Caco-2 (cell line): Measurements from ENCODE around the gene KIRREL3. TPM values are rescaled to one million over a fixed set of nuclear protein-coding genes. Genes with fewer than 3 reads are reported as not detected.

Experiments
- BruUV-seq: library from RNA; stranded (reverse); fragments of 400-500 nt; replicated peaks from 2 replicates; lab custom pipeline; 2021; lab: Mats Ljungman, UMichigan
- CTCF ChIA-PET: fragments of 300-600 bp; sonication (Branson Sonifier 250); formaldehyde crosslinking; loops from one replicate; lab custom pipeline; 2022; ENCODE audit warnings: antibody characterized with exemption; lab: Charles Lee
- POLR2A ChIA-PET: fragments of 300-600 bp; sonication (Branson Sonifier 250); formaldehyde crosslinking; loops from one replicate; lab custom pipeline; 2022; ENCODE audit warnings: antibody characterized with exemption; lab: Charles Lee
- DNase-seq, 2 experiments: peaks; one replicate each; pipeline versions ENCODE4 v3.0.0 to v3.0.0-alpha.2; 2020 to 2022
- H3K27me3 ChIP-seq: replicated peaks from 2 replicates; pipeline ENCODE4 v1.6.0; 2011; ENCODE audit warnings: low read length; ENCODE audit not compliant: control insufficient read depth, insufficient read depth
- H3K36me3 ChIP-seq: 2 replicates; pipeline ENCODE4 v1.5.1; 2011; ENCODE audit warnings: low read length; ENCODE audit not compliant: control insufficient read depth, insufficient read depth
- H3K4me1 ChIP-seq: fragments of 250-450 bp; sonication (Bioruptor Pico); 2 replicates; pipeline ENCODE4 v1.5.1; 2020; ENCODE audit warnings: mild to moderate bottlenecking
- H3K4me3 ChIP-seq: 2 replicates; pipeline ENCODE4 v1.5.1; 2011; ENCODE audit warnings: low read depth, mild to moderate bottlenecking, control low read depth, low read length
- H3K9me3 ChIP-seq: fragments of 250-450 bp; sonication (Bioruptor Pico); 2 replicates; pipeline ENCODE4 v1.5.1; 2020; ENCODE audit warnings: mild to moderate bottlenecking, moderate library complexity
- H3K27ac Mint-ChIP-seq: one replicate; pipeline ENCODE4 v1.8.0; 2022; ENCODE audit warnings: mixed read lengths; ENCODE audit not compliant: unreplicated experiment
- H3K27me3 Mint-ChIP-seq: one replicate; pipeline ENCODE4 v1.8.0; 2022; ENCODE audit warnings: mixed read lengths; ENCODE audit not compliant: insufficient read depth, unreplicated experiment
- H3K36me3 Mint-ChIP-seq: one replicate; pipeline ENCODE4 v1.8.0; 2022; ENCODE audit warnings: mild to moderate bottlenecking, mixed read lengths; ENCODE audit not compliant: insufficient read depth, unreplicated experiment
- H3K4me1 Mint-ChIP-seq: one replicate; pipeline ENCODE4 v1.8.0; 2022; ENCODE audit warnings: low read depth, mixed read lengths; ENCODE audit not compliant: unreplicated experiment
- H3K4me3 Mint-ChIP-seq: one replicate; pipeline ENCODE4 v1.8.0; 2022; ENCODE audit warnings: mild to moderate bottlenecking, moderate library complexity, mixed read lengths; ENCODE audit not compliant: unreplicated experiment
- H3K9me3 Mint-ChIP-seq: one replicate; pipeline ENCODE4 v1.8.0; 2022; ENCODE audit warnings: mixed read lengths; ENCODE audit not compliant: unreplicated experiment
- intact Hi-C: fragments of 100-400 bp; cut with micrococcal nuclease; formaldehyde crosslinking; loops from one replicate; pipeline ENCODE4 v1.10.0; 2022; ENCODE audit not compliant: unreplicated experiment
- total RNA-seq: library from RNA; stranded (reverse); gene quantifications from 2 replicates; pipeline ENCODE4 v1.2.3, GENCODE V29; 2022
- TF ChIP-seq, protein P1 (sequence below), 2 experiments: fragments of 200-600 bp in 1 of 2; IDR thresholded peaks; 1 replicate in 1 of 2; 2 replicates in 1 of 2; pipeline versions ENCODE4 v1.5.1 to v1.8.0; 2011 to 2022; ENCODE audit warnings: antibody characterized with exemption in 1 of 2, control low read depth in 1 of 2, inconsistent platforms in 1 of 2, low read depth in 1 of 2, low read length in 1 of 2, mild to moderate bottlenecking in 1 of 2, moderate library complexity in 1 of 2; ENCODE audit not compliant: insufficient read depth in 1 of 2, severe bottlenecking in 1 of 2, unreplicated experiment in 1 of 2

KIRREL3 gene
- total RNA-seq, 1 experiment from 2014 or later, result not detected

DNA sequence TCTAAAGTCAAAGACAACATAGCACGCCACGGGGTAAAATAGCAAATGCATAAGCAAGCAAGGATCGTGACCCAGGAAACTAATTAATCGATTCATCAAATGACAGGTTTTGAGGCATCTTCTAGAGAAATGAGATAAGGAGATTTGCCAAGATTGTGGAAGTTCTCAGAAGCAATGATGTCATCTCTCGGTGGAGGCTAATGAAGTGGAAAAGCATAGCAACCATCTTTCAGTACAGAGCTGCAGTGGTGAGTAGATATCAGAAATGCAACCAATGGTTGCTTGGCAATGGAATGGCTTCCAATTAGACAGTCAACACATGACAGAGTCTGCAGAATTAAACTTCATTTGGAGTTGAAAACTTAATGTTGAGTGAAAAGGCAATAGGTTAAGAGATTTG lies 116.0 kb downstream of the KIRREL3 start:
- Histone ChIP-seq H3K4me3 (no peak overlapping the region), H3K9me3 (no peaks in the 10 kb centered on the region), H3K4me1 (no peaks in the 10 kb centered on the region), H3K36me3 (no peaks in the 10 kb centered on the region), H3K27me3 (no peaks in the 10 kb centered on the region; the same call in 1 of the 2 replicates)
- Mint-ChIP-seq H3K27ac (no peak overlapping the region), H3K4me1 (no peaks in the 10 kb centered on the region), H3K9me3 (no peaks in the 10 kb centered on the region), H3K27me3 (peaks cover 5% of the 10 kb centered on the region), H3K4me3 (no peak overlapping the region), H3K36me3 (no peaks in the 10 kb centered on the region)
- BruUV-seq, result no TSS peak
- TF ChIP-seq, protein P1, sequence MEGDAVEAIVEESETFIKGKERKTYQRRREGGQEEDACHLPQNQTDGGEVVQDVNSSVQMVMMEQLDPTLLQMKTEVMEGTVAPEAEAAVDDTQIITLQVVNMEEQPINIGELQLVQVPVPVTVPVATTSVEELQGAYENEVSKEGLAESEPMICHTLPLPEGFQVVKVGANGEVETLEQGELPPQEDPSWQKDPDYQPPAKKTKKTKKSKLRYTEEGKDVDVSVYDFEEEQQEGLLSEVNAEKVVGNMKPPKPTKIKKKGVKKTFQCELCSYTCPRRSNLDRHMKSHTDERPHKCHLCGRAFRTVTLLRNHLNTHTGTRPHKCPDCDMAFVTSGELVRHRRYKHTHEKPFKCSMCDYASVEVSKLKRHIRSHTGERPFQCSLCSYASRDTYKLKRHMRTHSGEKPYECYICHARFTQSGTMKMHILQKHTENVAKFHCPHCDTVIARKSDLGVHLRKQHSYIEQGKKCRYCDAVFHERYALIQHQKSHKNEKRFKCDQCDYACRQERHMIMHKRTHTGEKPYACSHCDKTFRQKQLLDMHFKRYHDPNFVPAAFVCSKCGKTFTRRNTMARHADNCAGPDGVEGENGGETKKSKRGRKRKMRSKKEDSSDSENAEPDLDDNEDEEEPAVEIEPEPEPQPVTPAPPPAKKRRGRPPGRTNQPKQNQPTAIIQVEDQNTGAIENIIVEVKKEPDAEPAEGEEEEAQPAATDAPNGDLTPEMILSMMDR (IDR thresholded peaks at IDR 0.05; ENCODE audit: insufficient read depth in 1 of 2, low read depth in 1 of 2, low read length in 1 of 2, severe bottlenecking in 1 of 2, unreplicated experiment in 1 of 2), result no peak
- ChIA-PET CTCF (no interaction called here), POLR2A (no interaction called here)
- no peak for DNase-seq
- intact Hi-C loops, result no loop called here

DNA sequence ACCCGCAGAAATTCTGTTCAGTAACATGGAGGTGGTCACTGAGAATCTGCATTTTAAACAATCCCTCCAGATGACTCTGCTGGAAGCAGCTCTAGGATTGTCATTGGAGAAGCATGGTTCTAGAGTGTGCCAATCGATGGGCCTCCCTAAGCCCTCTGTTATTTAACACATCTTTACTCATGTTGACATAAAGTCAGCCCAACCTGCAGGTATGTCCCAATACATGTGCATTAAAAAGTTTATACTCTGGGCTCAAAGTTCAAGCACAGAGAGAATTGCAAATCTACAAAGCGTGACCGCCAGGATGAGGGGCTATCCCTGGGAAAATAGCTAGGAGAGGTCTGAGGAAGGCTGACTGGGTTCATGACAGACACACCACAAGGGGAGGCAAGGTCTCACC lies 116.4 kb downstream of the KIRREL3 start:
- peaks cover 7% of the 10 kb centered on the region for H3K27me3 Mint-ChIP-seq
- no peaks in the 10 kb centered on the region for H3K9me3 Mint-ChIP-seq
- no peaks in the 10 kb centered on the region for H3K4me1 ChIP-seq
- TF ChIP-seq, protein P1 (IDR thresholded peaks at IDR 0.05; ENCODE audit: insufficient read depth in 1 of 2, low read depth in 1 of 2, low read length in 1 of 2, severe bottlenecking in 1 of 2, unreplicated experiment in 1 of 2), result no peak
- H3K36me3 ChIP-seq, result no peaks in the 10 kb centered on the region
- intact Hi-C loops, result no loop called here
- no peak overlapping the region for H3K4me3 ChIP-seq
- no peak overlapping the region for H3K4me3 Mint-ChIP-seq
- H3K27ac Mint-ChIP-seq, result no peak overlapping the region
- H3K36me3 Mint-ChIP-seq, result no peaks in the 10 kb centered on the region
- no TSS peak for BruUV-seq
- no peaks in the 10 kb centered on the region for H3K9me3 ChIP-seq
- H3K4me1 Mint-ChIP-seq, result no peaks in the 10 kb centered on the region
- CTCF ChIA-PET, result interaction anchor here (0.5 kb wide), 1 partner anchor 168 kb away, joined by 3 read pairs; no protein-coding TSS in a partner anchor
- H3K27me3 ChIP-seq, result no peaks in the 10 kb centered on the region; the same call in 1 of the 2 replicates
- POLR2A ChIA-PET, result no interaction called here
- peak in 1 of 2 experiments; percentile 12 for DNase-seq

DNA sequence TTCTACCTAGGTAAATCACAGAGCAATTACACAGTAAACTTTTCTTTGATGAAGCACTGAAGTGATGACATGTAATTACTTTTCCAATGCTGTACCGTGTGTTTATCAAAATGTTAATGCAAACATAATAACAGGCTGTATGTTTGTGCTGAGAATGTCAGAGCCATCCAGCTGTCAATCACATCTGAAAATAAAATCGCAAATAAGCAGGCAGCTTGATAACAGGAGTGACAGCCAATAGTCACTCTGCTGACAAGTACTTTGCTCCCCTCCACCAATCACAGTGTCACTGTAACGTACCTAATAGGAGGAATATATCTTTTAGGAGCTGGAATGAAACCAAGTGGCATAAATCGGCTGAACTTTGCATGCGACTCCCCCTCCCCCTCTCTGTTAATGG lies 119.7 kb downstream of the KIRREL3 start:
- TF ChIP-seq, protein P1 (IDR thresholded peaks at IDR 0.05; ENCODE audit: insufficient read depth in 1 of 2, low read depth in 1 of 2, low read length in 1 of 2, severe bottlenecking in 1 of 2, unreplicated experiment in 1 of 2), result no peak
- POLR2A ChIA-PET, result no interaction called here
- H3K27ac Mint-ChIP-seq, result no peak overlapping the region
- H3K9me3 Mint-ChIP-seq, result no peaks in the 10 kb centered on the region
- no peaks in the 10 kb centered on the region for H3K4me1 ChIP-seq
- peaks cover 15% of the 10 kb centered on the region for H3K27me3 Mint-ChIP-seq
- H3K4me1 Mint-ChIP-seq, result no peaks in the 10 kb centered on the region
- H3K9me3 ChIP-seq, result no peaks in the 10 kb centered on the region
- no peak for DNase-seq
- H3K4me3 ChIP-seq, result no peak overlapping the region
- BruUV-seq, result no TSS peak
- no peaks in the 10 kb centered on the region for H3K36me3 Mint-ChIP-seq
- H3K27me3 ChIP-seq, result no peaks in the 10 kb centered on the region; the same call in 1 of the 2 replicates
- no peaks in the 10 kb centered on the region for H3K36me3 ChIP-seq
- no peak overlapping the region for H3K4me3 Mint-ChIP-seq
- intact Hi-C loops, result no loop called here
- CTCF ChIA-PET, result no interaction called here
